ENCODE results near the gene POTEB.
"Not testable (repeated sequence)": the region's sequence is repeated elsewhere in the genome, so short reads cannot be mapped to it uniquely, and the experiment has no call there.

The POTEB gene

GRCh38 chr15:21877635-21878034, at the start of gene POTEB:
TSS of gene POTEB (minus strand) at chr15:21877735. CDS start at chr15:21877246, 489 bp downstream.
- not testable (repeated sequence) for DNase-seq

- DNase-seq = not testable (repeated sequence)
Observed at GRCh38 chr15:21890955-21891354, 13.4 kb upstream of the POTEB start.

DNA sequence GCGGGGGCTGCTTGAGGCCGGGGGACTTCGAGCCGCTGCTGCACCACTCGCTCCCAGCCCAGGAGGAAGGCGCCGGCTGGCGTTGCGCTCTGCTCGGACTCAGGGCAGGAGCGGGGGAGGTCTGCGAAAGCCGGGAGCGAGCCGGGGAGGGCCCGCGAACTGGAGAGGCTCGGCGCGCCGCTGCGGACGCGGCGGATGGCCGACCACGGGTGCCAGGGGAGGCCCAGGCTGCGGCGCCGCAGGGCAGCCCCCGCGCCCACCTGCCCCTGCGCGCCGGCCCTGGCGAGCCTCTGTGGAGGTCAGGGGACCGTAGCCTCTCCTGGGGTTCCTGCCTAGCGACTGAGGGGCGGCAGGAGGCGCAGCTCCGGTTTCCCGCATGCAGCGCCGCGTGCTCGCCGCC, 12.0 kb upstream of the POTEB start:
- not testable (repeated sequence) for DNase-seq

DNA sequence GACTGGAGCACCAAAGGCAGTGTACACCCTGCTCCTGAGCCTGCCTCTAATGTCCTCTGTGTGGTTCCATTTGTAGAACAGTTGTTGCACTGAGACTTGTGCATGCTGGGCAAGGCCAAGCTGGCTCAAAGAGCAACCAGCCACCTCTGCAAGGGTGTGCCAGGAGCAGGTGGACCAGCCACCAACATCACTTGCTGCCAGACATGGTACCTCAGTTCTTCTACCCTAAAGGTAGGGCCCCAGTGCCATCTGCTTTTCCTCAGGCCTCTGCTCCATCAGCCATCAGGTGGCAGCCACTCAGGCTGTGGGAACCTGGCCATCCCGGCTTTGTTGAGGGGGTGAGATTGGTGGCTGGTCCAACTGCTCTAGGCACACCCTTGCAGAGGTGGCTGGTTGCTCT, 38.7 kb downstream of the POTEB start:
- not testable (repeated sequence) for DNase-seq
